Adrenal gland (tissue), 5 donors: Measurements from ENCODE around the gene FERD3L.

ENCODE experiments used
- CTCF ChIP-seq, 6 experiments: fragments of 450-650 bp in 4 of 6; fragments of 200-600 bp in 2 of 6; sonication (generic) in 1 of 6; IDR thresholded peaks; 1 replicate in 5 of 6; 2 replicates in 1 of 6; pipeline versions ENCODE4 v1.5.1 to v1.8.0; 2016 to 2021; ENCODE audit warnings: antibody characterized with exemption in 6 of 6, mild to moderate bottlenecking in 2 of 6, moderate library complexity in 1 of 6
- POLR2A ChIP-seq, 2 donors: fragments of 450-650 bp; IDR thresholded peaks; one replicate each; pipeline ENCODE4 v1.6.1; 2017; ENCODE audit warnings: antibody characterized with exemption in 2 of 2, mild to moderate bottlenecking in 2 of 2, moderate library complexity in 1 of 2
- donor health status: DM: no; HTN: no; CAD: no.

- no peak for TF ChIP-seq CTCF (IDR thresholded peaks at IDR 0.05)
- no peak for TF ChIP-seq POLR2A (IDR thresholded peaks at IDR 0.05)
These were observed 45.3 kb downstream of the FERD3L start for GRCh38 chr7:19099924-19100323.
